OCI-LY7 (cell line): ENCODE results near the gene GJC1. TPM values are rescaled to one million over a fixed set of nuclear protein-coding genes. Genes with fewer than 3 reads are reported as not detected.

ENCODE experiments used
- BruUV-seq: library from RNA; stranded (reverse); fragments of 400-500 nt; replicated peaks from 2 replicates; lab custom pipeline; 2021; lab: Mats Ljungman, UMichigan
- CTCF ChIA-PET: fragments of 300-600 bp; sonication (Branson Sonifier 250); formaldehyde crosslinking; loops from one replicate; lab custom pipeline; 2022; ENCODE audit warnings: antibody characterized with exemption; ENCODE audit not compliant: unreplicated experiment; lab: Charles Lee
- POLR2A ChIA-PET: fragments of 300-600 bp; sonication (Branson Sonifier 250); formaldehyde crosslinking; loops from one replicate; lab custom pipeline; 2022; ENCODE audit warnings: antibody characterized with exemption; lab: Charles Lee
- DNase-seq: peaks from one replicate; pipeline ENCODE4 v3.0.0-alpha.2; 2015; ENCODE audit warnings: low spot score
- H2AFZ ChIP-seq: fragments of 200-600 bp; sonication (generic), shearing (Covaris generic); 2 replicates; pipeline ENCODE4 v1.6.1; 2014; ENCODE audit warnings: mild to moderate bottlenecking, antibody characterized with exemption, low read length, moderate library complexity
- H3K27ac ChIP-seq: fragments of 200-600 bp; sonication (generic); 2 replicates; pipeline ENCODE4 v1.5.1; 2014; ENCODE audit warnings: mixed run types, low read depth, mild to moderate bottlenecking, moderate library complexity, low read length, inconsistent platforms; ENCODE audit not compliant: poor library complexity, severe bottlenecking
- H3K36me3 ChIP-seq: fragments of 200-600 bp; sonication (generic); 2 replicates; pipeline ENCODE4 v1.6.1; 2014; ENCODE audit warnings: mild to moderate bottlenecking, antibody characterized with exemption, low read length, moderate library complexity, mixed read lengths; ENCODE audit not compliant: insufficient read depth
- H3K4me1 ChIP-seq: fragments of 200-600 bp; sonication (generic); 2 replicates; pipeline ENCODE4 v1.5.1; 2014; ENCODE audit warnings: mild to moderate bottlenecking, low read length; ENCODE audit not compliant: insufficient read depth, poor library complexity, severe bottlenecking
- H3K4me2 ChIP-seq: fragments of 200-600 bp; sonication (generic); 2 replicates; pipeline ENCODE4 v1.6.1; 2014; ENCODE audit warnings: mild to moderate bottlenecking, low read length
- H3K4me3 ChIP-seq: fragments of 200-600 bp; sonication (generic); 2 replicates; pipeline ENCODE4 v1.5.1; 2014; ENCODE audit warnings: mild to moderate bottlenecking, low read depth, low read length; ENCODE audit not compliant: poor library complexity, severe bottlenecking
- H3K79me2 ChIP-seq: fragments of 200-600 bp; sonication (generic); 2 replicates; pipeline ENCODE4 v1.6.1; 2016; ENCODE audit warnings: low read depth, mild to moderate bottlenecking, low read length, moderate library complexity, mixed read lengths; ENCODE audit not compliant: insufficient read depth
- H3K9me2 ChIP-seq: fragments of 200-600 bp; sonication (generic); 2 replicates; pipeline ENCODE4 v1.6.1; 2016; ENCODE audit warnings: mild to moderate bottlenecking, low read length, mixed read lengths; ENCODE audit not compliant: insufficient read depth
- H3K9me3 ChIP-seq: fragments of 200-600 bp; sonication (generic); 2 replicates; pipeline ENCODE4 v1.6.1; 2014; ENCODE audit warnings: mild to moderate bottlenecking, mixed run types, low read length, mixed read lengths
- H4K20me1 ChIP-seq: fragments of 200-600 bp; sonication (generic); 2 replicates; pipeline ENCODE4 v1.6.1; 2014; ENCODE audit warnings: mild to moderate bottlenecking, antibody characterized with exemption, low read length, moderate library complexity, mixed read lengths; ENCODE audit not compliant: insufficient read depth
- EZH2phosphoT487 ChIP-seq: fragments of 200-600 bp; sonication (generic); IDR thresholded peaks from 2 replicates; pipeline ENCODE4 v1.6.1; 2018; ENCODE audit warnings: low read depth, borderline replicate concordance, mild to moderate bottlenecking, mixed run types, antibody characterized with exemption, low read length, moderate library complexity, mixed read lengths
- intact Hi-C: fragments of 100-400 bp; cut with micrococcal nuclease; formaldehyde crosslinking; loops from one replicate; pipeline ENCODE4 v1.10.0; 2022; ENCODE audit not compliant: unreplicated experiment
- total RNA-seq, 2 experiments: library from RNA; depleted of rRNA in 1 of 2; stranded (reverse); fragments of >200 nt in 1 of 2; shearing (Covaris generic) in 1 of 2; gene quantifications; 2 replicates each; pipeline ENCODE4 v1.2.3, GENCODE V29; 2014 to 2022
- TF ChIP-seq, protein P1 (sequence below): fragments of 200-600 bp; sonication (generic); conservative IDR thresholded peaks from 2 replicates; pipeline ENCODE4 v1.5.1; 2014; ENCODE audit warnings: mild to moderate bottlenecking, antibody characterized with exemption, low read length, moderate library complexity, mixed read lengths

The GJC1 gene
- total RNA-seq, 2 experiments from 2014 or later = 14.2 to 19.5 TPM

- Histone ChIP-seq H3K4me3 (peak overlapping the region; percentile 72), H3K36me3 (no peaks in the 10 kb centered on the region), H3K4me1 (peaks cover 19% of the 10 kb centered on the region), H3K79me2 (no peaks in the 10 kb centered on the region), H3K27ac (no peak overlapping the region), H3K9me3 (no peaks in the 10 kb centered on the region), H2AFZ (peak overlapping the region; percentile 37; the same call in 1 of the 2 replicates), H3K9me2 (no peaks in the 10 kb centered on the region), H4K20me1 (no peaks in the 10 kb centered on the region), H3K4me2 (peak overlapping the region; percentile 68)
- intact Hi-C loops = loop anchor here (1.0 to 2.0 kb wide), 2 partner anchors 53 to 89 kb away; no protein-coding TSS in a partner anchor
- POLR2A ChIA-PET = interaction anchor here (0.7 kb wide), 2 partner anchors 19 to 105 kb away, joined by 3 to 4 read pairs; no protein-coding TSS in a partner anchor
- no peak for DNase-seq
- BruUV-seq = no TSS peak
- TF ChIP-seq EZH2phosphoT487 = no peak
- TF ChIP-seq, protein P1, sequence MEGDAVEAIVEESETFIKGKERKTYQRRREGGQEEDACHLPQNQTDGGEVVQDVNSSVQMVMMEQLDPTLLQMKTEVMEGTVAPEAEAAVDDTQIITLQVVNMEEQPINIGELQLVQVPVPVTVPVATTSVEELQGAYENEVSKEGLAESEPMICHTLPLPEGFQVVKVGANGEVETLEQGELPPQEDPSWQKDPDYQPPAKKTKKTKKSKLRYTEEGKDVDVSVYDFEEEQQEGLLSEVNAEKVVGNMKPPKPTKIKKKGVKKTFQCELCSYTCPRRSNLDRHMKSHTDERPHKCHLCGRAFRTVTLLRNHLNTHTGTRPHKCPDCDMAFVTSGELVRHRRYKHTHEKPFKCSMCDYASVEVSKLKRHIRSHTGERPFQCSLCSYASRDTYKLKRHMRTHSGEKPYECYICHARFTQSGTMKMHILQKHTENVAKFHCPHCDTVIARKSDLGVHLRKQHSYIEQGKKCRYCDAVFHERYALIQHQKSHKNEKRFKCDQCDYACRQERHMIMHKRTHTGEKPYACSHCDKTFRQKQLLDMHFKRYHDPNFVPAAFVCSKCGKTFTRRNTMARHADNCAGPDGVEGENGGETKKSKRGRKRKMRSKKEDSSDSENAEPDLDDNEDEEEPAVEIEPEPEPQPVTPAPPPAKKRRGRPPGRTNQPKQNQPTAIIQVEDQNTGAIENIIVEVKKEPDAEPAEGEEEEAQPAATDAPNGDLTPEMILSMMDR = no peak
- CTCF ChIA-PET = interaction anchor here (0.7 to 0.8 kb wide), 2 partner anchors 65 to 75 kb away, joined by 4 to 5 read pairs; no protein-coding TSS in a partner anchor
Measured at GRCh38 chr17:44775838-44776621, 54.1 kb downstream of the GJC1 start.

DNA sequence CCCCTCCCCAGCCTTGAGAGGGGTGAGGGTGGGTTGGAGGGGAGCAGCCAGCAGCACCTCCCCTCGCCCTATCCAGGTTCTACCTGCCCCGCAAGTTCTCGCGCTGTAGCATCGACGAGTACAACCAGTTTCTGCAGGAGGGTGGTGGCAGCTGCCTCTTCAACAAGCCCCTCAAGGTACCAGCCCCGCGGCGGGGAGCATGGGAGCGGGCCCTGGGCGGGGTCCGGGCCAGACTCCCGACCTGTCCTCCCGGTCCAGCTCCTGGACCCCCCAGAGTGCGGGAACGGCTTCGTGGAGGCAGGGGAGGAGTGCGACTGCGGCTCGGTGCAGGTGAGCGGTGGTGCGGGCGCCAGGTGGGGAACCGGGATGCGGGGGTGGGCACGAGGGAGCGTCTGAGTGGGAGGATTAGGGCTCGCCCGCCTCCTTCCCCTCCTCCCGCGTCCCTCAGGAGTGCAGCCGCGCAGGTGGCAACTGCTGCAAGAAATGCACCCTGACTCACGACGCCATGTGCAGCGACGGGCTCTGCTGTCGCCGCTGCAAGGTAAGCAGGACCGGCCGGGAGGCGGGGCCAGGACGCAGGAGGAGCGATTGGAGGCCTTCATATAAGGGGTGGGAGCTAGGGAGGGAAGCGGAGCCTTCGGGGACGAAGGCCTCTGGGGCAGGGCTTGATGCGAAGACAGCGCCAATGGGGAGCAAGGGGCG lies 54.8 kb downstream of the GJC1 start:
- no peaks in the 10 kb centered on the region for H3K79me2 ChIP-seq
- H3K36me3 ChIP-seq = no peaks in the 10 kb centered on the region
- no peaks in the 10 kb centered on the region for H3K9me3 ChIP-seq
- peak overlapping the region; percentile 80 for H2AFZ ChIP-seq
- no peaks in the 10 kb centered on the region for H3K9me2 ChIP-seq
- no TSS peak for BruUV-seq
- peak overlapping the region; percentile 8 for H3K27ac ChIP-seq
- peak; percentile 99 for DNase-seq
- peaks cover 19% of the 10 kb centered on the region for H3K4me1 ChIP-seq
- CTCF ChIA-PET = interaction anchor here (0.7 to 0.8 kb wide), 2 partner anchors 65 to 76 kb away, joined by 4 to 5 read pairs; no protein-coding TSS in a partner anchor
- H4K20me1 ChIP-seq = no peaks in the 10 kb centered on the region
- H3K4me3 ChIP-seq = peak overlapping the region; percentile 72
- intact Hi-C loops = loop anchor here (1.0 to 2.0 kb wide), 2 partner anchors 54 to 90 kb away; no protein-coding TSS in a partner anchor
- H3K4me2 ChIP-seq = peak overlapping the region; percentile 99
- TF ChIP-seq, protein P1 = peak; percentile 54; the same call in 1 of the 2 replicates
- no peak for TF ChIP-seq EZH2phosphoT487
- POLR2A ChIA-PET = interaction anchor here (0.6 to 0.7 kb wide), 3 partner anchors 19 to 106 kb away, joined by 3 to 4 read pairs (median 4); no protein-coding TSS in a partner anchor
